ENCODE results near the gene USP2. TPM values are rescaled to one million over a fixed set of nuclear protein-coding genes. Genes with fewer than 3 reads are reported as not detected.
A peak's percentile ranks its signal among the peaks of the same experiment; 100 is the strongest.

Gene USP2
- total and polyA plus RNA-seq, 2 of the 8 experiments (the other 6 are each of a cell fraction or from before 2014, with no cell fraction given): 2.2 to 6.9 TPM

- WGBS, 2 experiments (ENCODE audit: extremely low coverage in 1 of 2, insufficient coverage in 1 of 2, insufficient read length in 1 of 2, insufficient replicate concordance in 2 of 2, low coverage in 1 of 2, low lambda C conversion rate in 2 of 2, missing lambda C conversion rate in 1 of 2): 81% methylated on average over 12 of the region's 12 CpGs; no CpG with 5 or more reads in 1 of the 2 experiments
- H3K79me1 ChIP-seq (ENCODE audit: low read depth, low read length): no peaks in the 10 kb centered on the region
- H4K91ac ChIP-seq (replicated peaks; ENCODE audit: insufficient read length, low read length): peak overlapping the region; percentile 71
- FAIRE-seq (no peak), DNase-seq (ENCODE audit: low read depth in 1 of 2, low spot score in 2 of 2) (no peak)
- H3K79me2 ChIP-seq (ENCODE audit: control insufficient read depth in 1 of 2, insufficient read depth in 2 of 2, low read length in 2 of 2): no peaks in the 10 kb centered on the region
- 0 out of 2 replicates have a peak overlapping the region, but pooled peaks have one; percentile 2 for H2BK20ac ChIP-seq (ENCODE audit: low read length)
- H3K36me3 ChIP-seq (ENCODE audit: control insufficient read depth in 2 of 4, insufficient read depth in 4 of 4, low read length in 3 of 4): no peaks in the 10 kb centered on the region
- no peak overlapping the region for H3K4me3 ChIP-seq (ENCODE audit: extremely low read depth in 1 of 4, insufficient read depth in 2 of 4, low read depth in 3 of 4, low read length in 4 of 4)
- H3K9me3 ChIP-seq (ENCODE audit: insufficient read depth in 2 of 2, low read depth in 1 of 2, low read length in 1 of 2): no peaks in the 10 kb centered on the region
- H3K23me2 ChIP-seq (ENCODE audit: low read depth, low read length): peaks cover 20% of the 10 kb centered on the region
- H3K23ac ChIP-seq (ENCODE audit: insufficient read length): no peak overlapping the region
- H2AK5ac ChIP-seq (ENCODE audit: low read depth, low read length): no peak overlapping the region
- H2AFZ ChIP-seq (ENCODE audit: low read length): no peak overlapping the region
- no peak overlapping the region for H3K56ac ChIP-seq (replicated peaks; ENCODE audit: insufficient read length, low read depth, low read length)
- no peak overlapping the region for H2BK120ac ChIP-seq (replicated peaks; ENCODE audit: low read depth, low read length)
- H3K14ac ChIP-seq (ENCODE audit: insufficient read length): no peak overlapping the region
- H3K4me1 ChIP-seq (replicated peaks in 1 of 4; ENCODE audit: control insufficient read depth in 3 of 4, insufficient read depth in 4 of 4, low read length in 3 of 4): peaks cover 9 to 59% (median 45%) of the 10 kb centered on the region in 4 experiments
- H4K8ac ChIP-seq (ENCODE audit: extremely low read depth, insufficient read depth, low read length): peak overlapping the region; percentile 45; the same call in 1 of the 2 replicates
- peaks cover 0 to 4% of the 10 kb centered on the region in 2 experiments for H4K20me1 ChIP-seq (replicated peaks in 1 of 2; ENCODE audit: control insufficient read depth in 1 of 2, insufficient read depth in 2 of 2, low read length in 2 of 2)
- ChIA-PET POLR2A (ENCODE audit: partially characterized antibody) (interaction anchor here (0.6 to 1.6 kb wide), 7 partner anchors 12 to 282 kb away, joined by 3 to 6 read pairs (median 4); partner anchors contain the start of genes C1QTNF5 and DPAGT1), CTCF (ENCODE audit: partially characterized antibody) (interaction anchor here (0.6 to 26.3 kb wide), 15 partner anchors 7 to 867 kb away, joined by 3 to 474 read pairs (median 12); partner anchors contain the start of genes C1QTNF5, MFRP, THY1 and USP2)
- peak overlapping the region; percentile 32 for H3K4ac ChIP-seq (replicated peaks; ENCODE audit: insufficient read length, low read depth, low read length)
- H2BK15ac ChIP-seq (ENCODE audit: low read length): peak overlapping the region; percentile 24
- no peak overlapping the region for H4K5ac ChIP-seq (ENCODE audit: insufficient read length, low read depth, low read length)
- 0 out of 2 replicates have a peak overlapping the region, but pooled peaks have one; percentile 54 for H2BK5ac ChIP-seq (ENCODE audit: low read depth, low read length)
- peak overlapping the region; percentile 55; the same call in 1 of the 2 replicates for H2BK12ac ChIP-seq (ENCODE audit: low read depth, low read length)
- no peak overlapping the region for H3K9ac ChIP-seq (replicated peaks in 1 of 4; ENCODE audit: extremely low read depth in 1 of 4, low read depth in 3 of 4, low read length in 3 of 4)
- H3K4me2 ChIP-seq (ENCODE audit: insufficient read depth in 1 of 2, low read depth in 2 of 2, low read length in 2 of 2): 0 out of 4 replicates have a peak overlapping the region, but pooled peaks of 1 of the 2 experiments have one; percentile 45
- peak overlapping the region; percentile 43; the same call in 1 of the 2 replicates for H3K18ac ChIP-seq (ENCODE audit: extremely low read depth, low read length)
- TF ChIP-seq SIRT6 (IDR thresholded peaks at IDR 0.05; ENCODE audit: low read length): no peak
- no peak for TF ChIP-seq BRCA1 (IDR thresholded peaks at IDR 0.05; ENCODE audit: low read depth, low read length)
- TF ChIP-seq KDM4A (IDR thresholded peaks at IDR 0.05; ENCODE audit: low read depth, low read length, severe bottlenecking): no peak
- no peak for TF ChIP-seq GTF2F1 (IDR thresholded peaks at IDR 0.05; ENCODE audit: borderline replicate concordance, low read depth, low read length)
- no peak for TF ChIP-seq CBX8 (IDR thresholded peaks at IDR 0.05; ENCODE audit: borderline replicate concordance, low read depth, low read length)
- no peak for TF ChIP-seq CREB1 (IDR thresholded peaks at IDR 0.05)
- no peak for TF ChIP-seq KDM1A (IDR thresholded peaks at IDR 0.05; ENCODE audit: borderline replicate concordance, low read length)
- no peak for TF ChIP-seq SP1 (IDR thresholded peaks at IDR 0.05; ENCODE audit: low read depth, low read length)
- no peak for TF ChIP-seq PHF8 (conservative IDR thresholded peaks at IDR 0.05; ENCODE audit: low read depth, low read length)
- no peak for TF ChIP-seq SP2 (IDR thresholded peaks at IDR 0.05; ENCODE audit: low read length)
- peaks cover 0 to 12% (median 10%) of the 10 kb centered on the region in 4 experiments; a peak in 6 of 7 replicates for H3K27me3 ChIP-seq (replicated peaks in 1 of 4; ENCODE audit: control insufficient read depth in 3 of 4, extremely low read depth in 1 of 4, insufficient read depth in 3 of 4, low read length in 3 of 4)
- peak overlapping the region; percentile 9; the same call in 1 of the 2 replicates for H3K27ac ChIP-seq (ENCODE audit: low read depth, low read length)
Measured at GRCh38 chr11:119377112-119377901, 4.2 kb downstream of the USP2 start.
